Effector memory CD8-positive, alpha-beta T cell (primary cell): ENCODE measurements around the gene NAA11.
"Not testable (repeated sequence)": the region's sequence is repeated elsewhere in the genome, so short reads cannot be mapped to it uniquely, and the experiment has no call there.

ENCODE experiments used
- ATAC-seq: fragments of 150-1000 bp; cut with Tn5 transposase; replicated peaks from 2 replicates; pipeline ENCODE4 v1.10.0; 2021; ENCODE audit warnings: mild to moderate bottlenecking, moderate library complexity
- DNase-seq, 3 experiments: peaks; one replicate each; pipeline ENCODE4 v3.0.0; 2021
- H3K27ac Mint-ChIP-seq, 2 donors: one replicate each; pipeline ENCODE4 v1.8.0; 2022; ENCODE audit warnings: mild to moderate bottlenecking in 2 of 2, mixed read lengths in 2 of 2, moderate library complexity in 2 of 2
- H3K27me3 Mint-ChIP-seq, 2 donors: one replicate each; pipeline ENCODE4 v1.8.0; 2022; ENCODE audit warnings: mixed read lengths in 2 of 2
- H3K36me3 Mint-ChIP-seq: one replicate; pipeline ENCODE4 v1.8.0; 2022; ENCODE audit warnings: mild to moderate bottlenecking, moderate library complexity, mixed read lengths; ENCODE audit not compliant: insufficient read depth
- H3K4me1 Mint-ChIP-seq, 2 donors: one replicate each; pipeline ENCODE4 v1.8.0; 2022; ENCODE audit warnings: low read depth in 2 of 2, mixed read lengths in 2 of 2
- H3K4me3 Mint-ChIP-seq, 2 donors: one replicate each; pipeline ENCODE4 v1.8.0; 2022; ENCODE audit warnings: mild to moderate bottlenecking in 2 of 2, mixed read lengths in 2 of 2, moderate library complexity in 2 of 2
- H3K9me3 Mint-ChIP-seq, 2 donors: one replicate each; pipeline ENCODE4 v1.8.0; 2022; ENCODE audit warnings: mixed read lengths in 2 of 2

The NAA11 gene

GRCh38 chr4:79297479-79297878, 28.4 kb downstream of the NAA11 start:
- Mint-ChIP-seq H3K27me3 (no peaks in the 10 kb centered on the region), H3K4me3 (no peak overlapping the region), H3K9me3 (peaks cover 0 to 3% of the 10 kb centered on the region in 2 donors), H3K4me1 (no peaks in the 10 kb centered on the region), H3K36me3 (no peaks in the 10 kb centered on the region), H3K27ac (no peak overlapping the region)
- ATAC-seq = no peak
- DNase-seq = no peak

GRCh38 chr4:79296768-79297428, 29.0 kb downstream of the NAA11 start:
- no peak for ATAC-seq

GRCh38 chr4:79295086-79295485, 30.8 kb downstream of the NAA11 start:
- peaks cover 0 to 3% of the 10 kb centered on the region in 2 donors for H3K9me3 Mint-ChIP-seq
- no peaks in the 10 kb centered on the region for H3K27me3 Mint-ChIP-seq
- no peaks in the 10 kb centered on the region for H3K36me3 Mint-ChIP-seq
- H3K4me1 Mint-ChIP-seq = no peaks in the 10 kb centered on the region
- ATAC-seq (no peak), DNase-seq (no peak)
- H3K4me3 Mint-ChIP-seq = no peak overlapping the region
- H3K27ac Mint-ChIP-seq = no peak overlapping the region

More at GRCh38 chr4:79296768-79297428, 29.0 kb downstream of the NAA11 start:
- Mint-ChIP-seq H3K4me3 (no peak overlapping the region), H3K27me3 (no peaks in the 10 kb centered on the region), H3K4me1 (no peaks in the 10 kb centered on the region), H3K9me3 (peaks cover 0 to 3% of the 10 kb centered on the region in 2 donors), H3K36me3 (no peaks in the 10 kb centered on the region), H3K27ac (no peak overlapping the region)
- DNase-seq = no peak

- H3K36me3 Mint-ChIP-seq = no peaks in the 10 kb centered on the region
- peaks cover 0 to 7% of the 10 kb centered on the region in 2 donors for H3K9me3 Mint-ChIP-seq
- no peaks in the 10 kb centered on the region for H3K27me3 Mint-ChIP-seq
- no peak overlapping the region for H3K4me3 Mint-ChIP-seq
- DNase-seq (no peak), ATAC-seq (no peak)
- H3K27ac Mint-ChIP-seq = no peak overlapping the region
- no peaks in the 10 kb centered on the region for H3K4me1 Mint-ChIP-seq
Measured at GRCh38 chr4:79294064-79294463, 31.8 kb downstream of the NAA11 start.

GRCh38 chr4:79292008-79292407, 33.9 kb downstream of the NAA11 start:
- DNase-seq (no peak), ATAC-seq (no peak)
- H3K36me3 Mint-ChIP-seq = no peaks in the 10 kb centered on the region
- H3K4me1 Mint-ChIP-seq = no peaks in the 10 kb centered on the region
- H3K27me3 Mint-ChIP-seq = no peaks in the 10 kb centered on the region
- no peak overlapping the region for H3K27ac Mint-ChIP-seq
- H3K9me3 Mint-ChIP-seq = peaks cover 0 to 7% of the 10 kb centered on the region in 2 donors
- H3K4me3 Mint-ChIP-seq = no peak overlapping the region

- Mint-ChIP-seq H3K36me3 (no peaks in the 10 kb centered on the region), H3K4me3 (no peak overlapping the region), H3K27ac (no peak overlapping the region), H3K9me3 (peaks cover 0 to 4% of the 10 kb centered on the region in 2 donors), H3K4me1 (no peaks in the 10 kb centered on the region), H3K27me3 (no peaks in the 10 kb centered on the region)
- ATAC-seq (no peak), DNase-seq (no peak)
Measured at GRCh38 chr4:79290376-79290775, 35.5 kb downstream of the NAA11 start.

- Mint-ChIP-seq H3K27me3 (no peaks in the 10 kb centered on the region), H3K36me3 (no peaks in the 10 kb centered on the region), H3K4me3 (no peak overlapping the region), H3K27ac (no peak overlapping the region), H3K4me1 (no peaks in the 10 kb centered on the region), H3K9me3 (peaks cover 0 to 4% of the 10 kb centered on the region in 2 donors)
- ATAC-seq (no peak), DNase-seq (no peak)
Measured at GRCh38 chr4:79288185-79288584, 37.7 kb downstream of the NAA11 start.

- ATAC-seq (no peak), DNase-seq (no peak)
- Mint-ChIP-seq H3K27me3 (no peaks in the 10 kb centered on the region), H3K27ac (no peak overlapping the region), H3K36me3 (no peaks in the 10 kb centered on the region), H3K4me1 (no peaks in the 10 kb centered on the region), H3K9me3 (peaks cover 0 to 4% of the 10 kb centered on the region in 2 donors), H3K4me3 (no peak overlapping the region)
Measured at GRCh38 chr4:79287718-79288117, 38.1 kb downstream of the NAA11 start.

- DNase-seq (no peak), ATAC-seq (no peak)
- Mint-ChIP-seq H3K27me3 (no peaks in the 10 kb centered on the region), H3K4me1 (no peaks in the 10 kb centered on the region), H3K27ac (no peak overlapping the region), H3K36me3 (no peaks in the 10 kb centered on the region), H3K9me3 (peaks cover 0 to 4% of the 10 kb centered on the region in 2 donors), H3K4me3 (no peak overlapping the region)
Measured at GRCh38 chr4:79287076-79287475, 38.8 kb downstream of the NAA11 start.

GRCh38 chr4:79281566-79282359, 44.1 kb downstream of the NAA11 start:
- H3K4me3 Mint-ChIP-seq = no peak overlapping the region
- H3K4me1 Mint-ChIP-seq = no peaks in the 10 kb centered on the region
- DNase-seq (no peak), ATAC-seq (no peak)
- peaks cover 0 to 5% of the 10 kb centered on the region in 2 donors for H3K9me3 Mint-ChIP-seq
- no peak overlapping the region for H3K27ac Mint-ChIP-seq
- no peaks in the 10 kb centered on the region for H3K36me3 Mint-ChIP-seq
- H3K27me3 Mint-ChIP-seq = no peaks in the 10 kb centered on the region

GRCh38 chr4:79277467-79277866, 48.4 kb downstream of the NAA11 start:
- H3K36me3 Mint-ChIP-seq, H3K27me3 Mint-ChIP-seq, H3K4me3 Mint-ChIP-seq, ATAC-seq, H3K27ac Mint-ChIP-seq, H3K4me1 Mint-ChIP-seq, H3K9me3 Mint-ChIP-seq, DNase-seq: not testable (repeated sequence)

- H3K4me3 Mint-ChIP-seq = no peak overlapping the region
- no peak for ATAC-seq
- H3K36me3 Mint-ChIP-seq = no peaks in the 10 kb centered on the region
- no peaks in the 10 kb centered on the region for H3K27me3 Mint-ChIP-seq
- no peaks in the 10 kb centered on the region for H3K4me1 Mint-ChIP-seq
- H3K9me3 Mint-ChIP-seq = peaks cover 0 to 5% of the 10 kb centered on the region in 2 donors
- H3K27ac Mint-ChIP-seq = no peak overlapping the region
- DNase-seq = no peak
Measured at GRCh38 chr4:79273915-79274314, 51.9 kb downstream of the NAA11 start.

GRCh38 chr4:79272761-79273160, 53.1 kb downstream of the NAA11 start:
- Mint-ChIP-seq H3K9me3 (peaks cover 0 to 2% of the 10 kb centered on the region in 2 donors), H3K27me3 (no peaks in the 10 kb centered on the region), H3K27ac (no peak overlapping the region), H3K4me3 (no peak overlapping the region), H3K36me3 (no peaks in the 10 kb centered on the region), H3K4me1 (no peaks in the 10 kb centered on the region)
- DNase-seq (no peak), ATAC-seq (no peak)

GRCh38 chr4:79272126-79272525, 53.7 kb downstream of the NAA11 start:
- H3K4me3 Mint-ChIP-seq = no peak overlapping the region
- H3K4me1 Mint-ChIP-seq = no peaks in the 10 kb centered on the region
- H3K27ac Mint-ChIP-seq = no peak overlapping the region
- DNase-seq = no peak
- no peaks in the 10 kb centered on the region for H3K27me3 Mint-ChIP-seq
- H3K9me3 Mint-ChIP-seq = no peaks in the 10 kb centered on the region
- ATAC-seq = no peak
- no peaks in the 10 kb centered on the region for H3K36me3 Mint-ChIP-seq
